GM15510 (cell line): ENCODE measurements around the gene CDC34.

Experiments
- POLR2A ChIP-seq: IDR thresholded peaks from 3 replicates; pipeline ENCODE4 v1.6.1; 2011; ENCODE audit warnings: borderline replicate concordance; ENCODE audit not compliant: insufficient read length; ENCODE audit errors: extremely low read depth

Gene CDC34

GRCh38 chr19:531753-532560, at the start of gene CDC34:
Gene CDC34 (plus strand): TSS chr19:531760. CDS start chr19:531932, 172 bp downstream.
- TF ChIP-seq POLR2A: peak; percentile 90

GRCh38 chr19:482186-483041, 49.1 kb upstream of the CDC34 start:
- TF ChIP-seq POLR2A: no peak

GRCh38 chr19:483332-484072, 48.1 kb upstream of the CDC34 start:
- TF ChIP-seq POLR2A: no peak

- TF ChIP-seq POLR2A: no peak
Measured at GRCh38 chr19:484494-484893, 47.1 kb upstream of the CDC34 start.

- TF ChIP-seq POLR2A: no peak
Measured at GRCh38 chr19:485077-485476, 46.5 kb upstream of the CDC34 start.

GRCh38 chr19:485583-486236, 45.9 kb upstream of the CDC34 start:
- TF ChIP-seq POLR2A: no peak

- TF ChIP-seq POLR2A: peak; percentile 82
Measured at GRCh38 chr19:488505-489417, 42.8 kb upstream of the CDC34 start.

GRCh38 chr19:489418-490196, 42.0 kb upstream of the CDC34 start:
- no peak for TF ChIP-seq POLR2A

- TF ChIP-seq POLR2A: no peak
Measured at GRCh38 chr19:491146-491741, 40.3 kb upstream of the CDC34 start.

GRCh38 chr19:492091-492531, 39.4 kb upstream of the CDC34 start:
- TF ChIP-seq POLR2A: no peak

GRCh38 chr19:493391-494170, 38.0 kb upstream of the CDC34 start:
- no peak for TF ChIP-seq POLR2A
